HepG2 (cell line): ENCODE measurements around the gene ACSS1. TPM values are rescaled to one million over a fixed set of nuclear protein-coding genes. Genes with fewer than 3 reads are reported as not detected.

Experiments used
- AGO1 ChIP-seq: fragments of 200-400 bp; formaldehyde crosslinking; IDR thresholded peaks from 2 replicates; pipeline ENCODE4 v1.6.1; 2017; ENCODE audit warnings: mild to moderate bottlenecking, low read depth, low read length, moderate library complexity; ENCODE audit not compliant: poor library complexity, severe bottlenecking
- ARNT ChIP-seq: fragments of 450-650 bp; IDR thresholded peaks from 2 replicates; pipeline ENCODE4 v1.6.1; 2017
- ATF6 ChIP-seq: sonication (generic); formaldehyde crosslinking; conservative IDR thresholded peaks from 2 replicates; pipeline ENCODE4 v1.4.0; 2020; ENCODE audit warnings: missing genetic modification reagents
- BCL6 ChIP-seq: IDR thresholded peaks from 2 replicates; pipeline ENCODE4 v1.6.1; 2016; ENCODE audit warnings: missing genetic modification reagents, missing compliant biosample characterization
- FOXJ3 ChIP-seq: sonication (generic); formaldehyde crosslinking; IDR thresholded peaks from 2 replicates; pipeline ENCODE4 v1.4.0; 2020; ENCODE audit warnings: missing genetic modification reagents, mild to moderate bottlenecking, borderline replicate concordance
- FOXK1 ChIP-seq: sonication (generic); formaldehyde crosslinking; IDR thresholded peaks from 2 replicates; pipeline ENCODE4 v1.4.0; 2020; ENCODE audit warnings: low read depth, missing genetic modification reagents, borderline replicate concordance
- MAX ChIP-seq: IDR thresholded peaks from 2 replicates; pipeline ENCODE4 v1.6.1; 2012; ENCODE audit warnings: inconsistent platforms
- MTA3 ChIP-seq: sonication (generic); formaldehyde crosslinking; IDR thresholded peaks from 2 replicates; pipeline ENCODE4 v1.4.0; 2020; ENCODE audit warnings: missing genetic modification reagents
- REPIN1 ChIP-seq: sonication (generic); formaldehyde crosslinking; IDR thresholded peaks from 2 replicates; pipeline ENCODE4 v1.8.0; 2022; ENCODE audit warnings: missing genetic modification reagents, low read depth, mild to moderate bottlenecking, borderline replicate concordance
- SIN3A ChIP-seq: IDR thresholded peaks from 2 replicates; pipeline ENCODE4 v1.6.1; 2011; ENCODE audit warnings: low read depth, mild to moderate bottlenecking, control low read depth, low read length, borderline replicate concordance
- SRSF4 ChIP-seq: fragments of 200-400 bp; formaldehyde crosslinking; IDR thresholded peaks from one replicate; pipeline ENCODE4 v1.6.1; 2018; ENCODE audit warnings: mild to moderate bottlenecking, low read depth, low read length, moderate library complexity; ENCODE audit not compliant: poor library complexity, severe bottlenecking
- TCF7 ChIP-seq: sonication (generic); IDR thresholded peaks from 2 replicates; pipeline ENCODE4 v1.6.1; 2016; ENCODE audit warnings: antibody characterized with exemption, low read depth
- ZBTB38 ChIP-seq: sonication (generic); formaldehyde crosslinking; IDR thresholded peaks from 2 replicates; pipeline ENCODE4 v1.5.1; 2020; ENCODE audit warnings: mild to moderate bottlenecking, missing genetic modification reagents
- ZFP1 ChIP-seq: IDR thresholded peaks from 2 replicates; pipeline ENCODE4 v1.6.1; 2016
- ZFY ChIP-seq: sonication (generic); formaldehyde crosslinking; IDR thresholded peaks from 2 replicates; pipeline ENCODE4 v1.4.0; 2020; ENCODE audit warnings: missing genetic modification reagents
- ZNF142 ChIP-seq: sonication (generic); formaldehyde crosslinking; IDR thresholded peaks from 2 replicates; pipeline ENCODE4 v1.4.0; 2020; ENCODE audit warnings: missing genetic modification reagents
- ZNF484 ChIP-seq: sonication (generic); formaldehyde crosslinking; IDR thresholded peaks from 2 replicates; pipeline ENCODE4 v1.5.1; 2020; ENCODE audit warnings: mild to moderate bottlenecking, low read depth, missing genetic modification reagents, borderline replicate concordance
- ZNF724P ChIP-seq: sonication (generic); formaldehyde crosslinking; IDR thresholded peaks from 2 replicates; pipeline ENCODE4 v1.8.0; 2022; ENCODE audit warnings: missing genetic modification reagents, borderline replicate concordance
- polyA plus RNA-seq, 8 experiments: library from polyadenylated mRNA; depleted of rRNA in 3 of 8; stranded (reverse) in 7 of 8; unstranded in 1 of 8; fragments of >200 nt; fragmentation: Illumina TruSeq in 4 of 8; extraction: Trizol in 4 of 8; gene quantifications; 2 replicates each; pipeline versions ENCODE4 v1.2.1 to v1.2.3, GENCODE V29; 2011 to 2016; ENCODE audit warnings: low read depth in 4 of 8, missing spikeins in 1 of 8, mixed read lengths in 1 of 8; ENCODE audit not compliant: insufficient read depth in 1 of 8
- total RNA-seq, 5 experiments: library from RNA; depleted of rRNA; stranded (reverse); fragments of >200 nt; fragmentation: Illumina TruSeq; extraction: Trizol; gene quantifications; 2 replicates each; pipeline ENCODE4 v1.2.3, GENCODE V29; 2016; ENCODE audit warnings: low read depth in 1 of 5
- TF ChIP-seq, protein P1 (sequence below): sonication (generic); formaldehyde crosslinking; IDR thresholded peaks from 2 replicates; pipeline ENCODE4 v1.5.0; 2020; ENCODE audit warnings: mild to moderate bottlenecking, missing genetic modification reagents, borderline replicate concordance

ACSS1 gene
- total and polyA plus RNA-seq, 2 of the 13 experiments (the other 11 are each of a cell fraction or from before 2014, with no cell fraction given), result 15.2 to 41.6 TPM

GRCh38 chr20:25056690-25057233 is 1.2 kb downstream of the ACSS1 start (continued):
- TF ChIP-seq ZNF142 (CRISPR knock-in tag) (no peak), ZFP1 (no peak), AGO1 (peak; percentile 80), MAX (no peak), MTA3 (no peak), ARNT (no peak), FOXJ3 (CRISPR knock-in tag) (no peak), SIN3A (no peak), BCL6 (CRISPR knock-in tag) (no peak), ZNF724P (CRISPR knock-in tag) (no peak), REPIN1 (no peak), ATF6 (CRISPR knock-in tag) (no peak), ZBTB38 (CRISPR knock-in tag) (no peak), ZFY (CRISPR knock-in tag) (peak; percentile 68; the same call in 1 of the 2 replicates), FOXK1 (CRISPR knock-in tag) (no peak), ZNF484 (CRISPR knock-in tag) (no peak), SRSF4 (no peak), TCF7 (no peak)
- TF ChIP-seq, protein P1, sequence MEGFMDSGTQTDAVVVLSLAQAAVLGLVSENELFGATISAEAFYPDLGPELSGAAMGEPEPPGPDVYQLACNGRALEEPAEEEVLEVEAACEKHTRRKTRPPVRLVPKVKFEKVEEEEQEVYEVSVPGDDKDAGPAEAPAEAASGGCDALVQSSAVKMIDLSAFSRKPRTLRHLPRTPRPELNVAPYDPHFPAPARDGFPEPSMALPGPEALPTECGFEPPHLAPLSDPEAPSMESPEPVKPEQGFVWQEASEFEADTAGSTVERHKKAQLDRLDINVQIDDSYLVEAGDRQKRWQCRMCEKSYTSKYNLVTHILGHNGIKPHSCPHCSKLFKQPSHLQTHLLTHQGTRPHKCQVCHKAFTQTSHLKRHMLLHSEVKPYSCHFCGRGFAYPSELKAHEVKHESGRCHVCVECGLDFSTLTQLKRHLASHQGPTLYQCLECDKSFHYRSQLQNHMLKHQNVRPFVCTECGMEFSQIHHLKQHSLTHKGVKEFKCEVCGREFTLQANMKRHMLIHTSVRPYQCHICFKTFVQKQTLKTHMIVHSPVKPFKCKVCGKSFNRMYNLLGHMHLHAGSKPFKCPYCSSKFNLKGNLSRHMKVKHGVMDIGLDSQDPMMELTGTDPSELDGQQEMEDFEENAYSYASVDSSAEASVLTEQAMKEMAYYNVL (CRISPR knock-in tag), result no peak
